ENCODE measurements around the gene TEX52. TPM values are rescaled to one million over a fixed set of nuclear protein-coding genes. Genes with fewer than 3 reads are reported as not detected.

The TEX52 gene
- total and polyA plus RNA-seq, 10 of the 15 experiments (the other 5 are each of a cell fraction or from before 2014, with no cell fraction given), result 0.23 TPM; not detected in 9

GRCh38 chr12:2890388-2891239 lies 33.8 kb upstream of the TEX52 start, which contains the start of gene TULP3 (continued):
- peak; percentile 74 for TF ChIP-seq IRF4 (IDR thresholded peaks at IDR 0.05; ENCODE audit: low read depth, low read length)
- TF ChIP-seq CREB1 (IDR thresholded peaks at IDR 0.05; ENCODE audit: low read depth), result peak; percentile 82
- TF ChIP-seq ZNF687 (IDR thresholded peaks at IDR 0.05), result peak; percentile 58; the same call in 1 of the 2 replicates
- peak; percentile 16; the same call in 1 of the 2 replicates for TF ChIP-seq ZBTB4 (CRISPR knock-in tag; IDR thresholded peaks at IDR 0.05)
- TF ChIP-seq SIN3A (IDR thresholded peaks at IDR 0.05; ENCODE audit: low read depth, low read length), result peak; percentile 90
- peak; percentile 89 for TF ChIP-seq POLR2A (IDR thresholded peaks at IDR 0.05; ENCODE audit: low read depth, low read length)
- 0 out of 2 replicates have a peak, but pooled peaks have one; percentile 32 for TF ChIP-seq E2F4 (IDR thresholded peaks at IDR 0.05; ENCODE audit: low read depth, low read length)
- no peak for TF ChIP-seq JUND (IDR thresholded peaks at IDR 0.05; ENCODE audit: low read depth, low read length)
- no peak for TF ChIP-seq MEF2A (IDR thresholded peaks at IDR 0.05; ENCODE audit: insufficient read depth, low read depth, low read length)
- TF ChIP-seq BMI1 (IDR thresholded peaks at IDR 0.05; ENCODE audit: borderline replicate concordance), result peak; percentile 92
- TF ChIP-seq LARP7 (IDR thresholded peaks at IDR 0.05), result peak; percentile 34; the same call in 1 of the 2 replicates
- TF ChIP-seq WRNIP1 (IDR thresholded peaks at IDR 0.05; ENCODE audit: borderline replicate concordance, low read depth, low read length), result no peak
- no peak for TF ChIP-seq BACH1 (IDR thresholded peaks at IDR 0.05; ENCODE audit: borderline replicate concordance)
- peak; percentile 90 for TF ChIP-seq RFX5 (IDR thresholded peaks at IDR 0.05; ENCODE audit: low read depth, low read length)
- no peak for TF ChIP-seq KLF5 (IDR thresholded peaks at IDR 0.05; ENCODE audit: partially characterized antibody)
- no peak for TF ChIP-seq SPI1 (IDR thresholded peaks at IDR 0.05; ENCODE audit: borderline replicate concordance, insufficient read depth, low read depth, low read length)
- TF ChIP-seq POLR2AphosphoS5 (IDR thresholded peaks at IDR 0.05; ENCODE audit: low read length), result peak; percentile 60
- peak; percentile 97 for TF ChIP-seq SP1 (IDR thresholded peaks at IDR 0.05; ENCODE audit: low read depth, low read length)
- TF ChIP-seq MYC (IDR thresholded peaks at IDR 0.05; ENCODE audit: insufficient read depth, insufficient read length, insufficient replicate concordance, low read length, severe bottlenecking), result no peak
- TF ChIP-seq, protein P1, sequence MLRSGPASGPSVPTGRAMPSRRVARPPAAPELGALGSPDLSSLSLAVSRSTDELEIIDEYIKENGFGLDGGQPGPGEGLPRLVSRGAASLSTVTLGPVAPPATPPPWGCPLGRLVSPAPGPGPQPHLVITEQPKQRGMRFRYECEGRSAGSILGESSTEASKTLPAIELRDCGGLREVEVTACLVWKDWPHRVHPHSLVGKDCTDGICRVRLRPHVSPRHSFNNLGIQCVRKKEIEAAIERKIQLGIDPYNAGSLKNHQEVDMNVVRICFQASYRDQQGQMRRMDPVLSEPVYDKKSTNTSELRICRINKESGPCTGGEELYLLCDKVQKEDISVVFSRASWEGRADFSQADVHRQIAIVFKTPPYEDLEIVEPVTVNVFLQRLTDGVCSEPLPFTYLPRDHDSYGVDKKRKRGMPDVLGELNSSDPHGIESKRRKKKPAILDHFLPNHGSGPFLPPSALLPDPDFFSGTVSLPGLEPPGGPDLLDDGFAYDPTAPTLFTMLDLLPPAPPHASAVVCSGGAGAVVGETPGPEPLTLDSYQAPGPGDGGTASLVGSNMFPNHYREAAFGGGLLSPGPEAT (IDR thresholded peaks at IDR 0.05; ENCODE audit: low read depth), result no peak
